HG02610 (cell line): Measurements from ENCODE around the gene ODAD4.
"Not testable (repeated sequence)": the region's sequence is repeated elsewhere in the genome, so short reads cannot be mapped to it uniquely, and the experiment has no call there.

ENCODE experiments used
- ATAC-seq: cut with Tn5 transposase; IDR thresholded peaks from one replicate; pipeline ENCODE4 v1.9.1; 2021; ENCODE audit warnings: mild to moderate bottlenecking, moderate library complexity; ENCODE audit not compliant: unreplicated experiment

The ODAD4 gene

DNA sequence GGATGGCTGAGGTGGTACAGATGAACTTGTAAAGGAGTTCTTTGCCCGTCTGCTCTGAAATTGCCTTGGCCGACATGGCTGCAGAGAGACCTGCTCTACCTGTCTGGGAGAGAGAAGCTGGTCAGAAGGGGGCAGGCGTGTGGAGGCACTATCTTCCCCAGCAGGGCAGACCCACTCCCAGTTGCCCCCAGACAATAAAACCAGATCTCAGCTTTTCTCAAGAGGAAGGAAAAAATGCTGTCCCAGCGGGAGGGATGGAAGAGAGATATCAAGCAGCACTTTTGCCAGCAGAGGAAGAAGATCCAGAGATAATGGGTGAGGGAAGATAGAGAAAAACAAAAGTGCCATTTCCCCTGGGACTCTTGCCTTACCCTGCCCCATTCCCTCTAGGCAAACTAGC, 16.6 kb upstream of the ODAD4 start:
- no peak for ATAC-seq

GRCh38 chr17:41914358-41914766, 16.1 kb upstream of the ODAD4 start:
- no peak for ATAC-seq

DNA sequence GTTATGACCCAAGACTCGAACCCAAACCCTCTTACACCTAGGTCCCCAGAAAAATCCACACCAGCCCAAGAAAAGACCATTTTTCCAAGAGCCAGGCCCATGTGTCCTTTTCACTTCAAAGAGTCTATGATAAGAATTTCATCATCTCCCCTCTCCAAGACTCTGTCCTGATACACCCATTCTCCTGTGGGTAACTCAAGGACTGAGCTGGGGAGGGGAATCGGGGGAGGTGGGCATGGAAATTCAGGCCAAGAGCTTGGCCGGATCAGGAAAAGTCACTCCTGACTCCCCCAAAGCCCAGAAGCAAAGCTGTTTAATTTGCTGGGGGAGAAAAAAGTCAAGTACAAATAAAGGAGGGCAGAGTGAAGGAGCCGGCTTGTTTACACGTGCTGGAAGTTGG, 15.4 kb upstream of the ODAD4 start:
- ATAC-seq = no peak

GRCh38 chr17:41915566-41915965, 14.9 kb upstream of the ODAD4 start:
- ATAC-seq = no peak

GRCh38 chr17:41917192-41917591, 13.2 kb upstream of the ODAD4 start:
- no peak for ATAC-seq

GRCh38 chr17:41917679-41918313, 12.6 kb upstream of the ODAD4 start:
- no peak for ATAC-seq

- ATAC-seq = peak; percentile 91
These were observed 11.9 kb upstream of the ODAD4 start, which contains the start of gene ACLY for GRCh38 chr17:41918314-41919164. TSS of gene ACLY (minus strand) at chr17:41918951. CDS start at chr17:41913873, 5,078 bp downstream.

GRCh38 chr17:41919165-41919817, 11.1 kb upstream of the ODAD4 start:
- ATAC-seq = peak; percentile 11

- ATAC-seq = no peak
These were observed 10.4 kb upstream of the ODAD4 start for GRCh38 chr17:41919840-41920579.

- ATAC-seq = no peak
These were observed 9.8 kb upstream of the ODAD4 start for GRCh38 chr17:41920580-41920955.

GRCh38 chr17:41925991-41926590, 4.3 kb upstream of the ODAD4 start:
- no peak for ATAC-seq

- no peak for ATAC-seq
These were observed 1.6 kb upstream of the ODAD4 start for GRCh38 chr17:41928693-41929251.

DNA sequence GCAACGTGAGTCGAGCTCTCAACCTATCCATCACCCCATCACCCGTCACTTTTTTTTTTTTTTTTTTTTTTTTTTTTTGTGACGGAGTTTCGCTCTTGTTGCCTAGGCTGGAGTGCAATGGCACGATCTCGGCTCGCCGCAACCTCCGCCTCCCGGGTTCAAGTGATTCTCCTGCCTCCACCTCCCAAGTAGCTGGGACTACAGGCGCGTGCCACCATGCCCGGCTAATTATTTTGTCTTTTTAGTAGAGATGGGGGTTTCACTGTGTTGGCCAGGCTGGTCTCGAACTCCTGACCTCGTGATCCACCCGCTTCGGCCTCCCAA, 378 bp downstream of the ODAD4 start:
- not testable (repeated sequence) for ATAC-seq

- ATAC-seq = not testable (repeated sequence)
These were observed 1.3 kb downstream of the ODAD4 start for GRCh38 chr17:41931715-41932114.

GRCh38 chr17:41932816-41933389, 2.5 kb downstream of the ODAD4 start:
- ATAC-seq = no peak

- no peak for ATAC-seq
These were observed 5.2 kb downstream of the ODAD4 start for GRCh38 chr17:41935641-41936040.

- no peak for ATAC-seq
These were observed 7.8 kb downstream of the ODAD4 start for GRCh38 chr17:41937970-41938954.

DNA sequence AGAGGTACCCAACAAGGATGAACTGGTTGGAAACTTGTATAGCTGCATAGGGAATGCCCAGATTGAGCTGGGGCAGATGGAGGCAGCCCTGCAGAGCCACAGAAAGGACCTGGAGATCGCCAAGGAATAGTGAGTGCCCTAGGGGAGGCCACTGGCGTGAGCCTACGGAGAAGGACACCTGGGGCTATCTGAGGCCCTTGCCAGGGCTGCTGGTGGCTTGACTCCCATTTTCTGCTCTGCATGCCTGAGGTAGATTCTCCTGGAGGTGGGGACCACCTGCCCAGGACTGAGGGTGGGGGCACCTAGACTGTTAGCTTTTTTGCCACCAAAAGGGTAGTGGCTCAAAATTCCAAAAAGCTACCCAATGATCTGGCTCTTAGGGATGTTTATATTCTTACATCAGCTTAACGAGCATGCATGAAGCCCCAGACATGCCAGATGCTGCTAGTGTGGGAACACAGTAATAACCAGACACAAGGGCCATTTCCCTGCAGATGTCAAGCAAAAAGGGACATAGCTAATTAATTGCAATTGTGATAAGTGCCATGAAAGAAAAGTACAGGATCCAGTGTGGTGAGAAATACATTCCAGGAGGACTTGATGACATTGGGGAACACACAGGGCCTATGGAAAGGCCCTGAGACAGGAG, 8.8 kb downstream of the ODAD4 start:
- no peak for ATAC-seq
